ENCODE measurements around the gene MAPK12. TPM values are rescaled to one million over a fixed set of nuclear protein-coding genes. Genes with fewer than 3 reads are reported as not detected.

The MAPK12 gene
- total and polyA plus RNA-seq, 4 donors = 0.83 to 2.8 (median 1.9) TPM

- no peak for DNase-seq (ENCODE audit: low spot score)
- no peak overlapping the region for H3K4me3 ChIP-seq (ENCODE audit: low read depth in 1 of 3, low read length in 3 of 3)
- TF ChIP-seq TAF1 (conservative IDR thresholded peaks at IDR 0.05) (no peak), HNF4A (conservative IDR thresholded peaks at IDR 0.05) (no peak), JUND (IDR thresholded peaks at IDR 0.05) (no peak), GABPA (IDR thresholded peaks at IDR 0.05 in 1 of 2, conservative IDR thresholded peaks at IDR 0.05 in 1 of 2) (no peak), RXRA (IDR thresholded peaks at IDR 0.05) (no peak), SP1 (IDR thresholded peaks at IDR 0.05) (no peak), NR2F2 (IDR thresholded peaks at IDR 0.05) (no peak)
- TF ChIP-seq, protein P1, sequence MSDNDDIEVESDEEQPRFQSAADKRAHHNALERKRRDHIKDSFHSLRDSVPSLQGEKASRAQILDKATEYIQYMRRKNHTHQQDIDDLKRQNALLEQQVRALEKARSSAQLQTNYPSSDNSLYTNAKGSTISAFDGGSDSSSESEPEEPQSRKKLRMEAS (IDR thresholded peaks at IDR 0.05) = no peak
- H3K27ac ChIP-seq (ENCODE audit: low read depth in 1 of 2, low read length in 2 of 2) = no peak overlapping the region
- no peaks in the 10 kb centered on the region for H3K27me3 ChIP-seq (ENCODE audit: control insufficient read depth in 4 of 4, insufficient read depth in 4 of 4, low read length in 3 of 4)
- H3K36me3 ChIP-seq (ENCODE audit: control insufficient read depth in 4 of 4, insufficient read depth in 3 of 4, low read depth in 1 of 4, low read length in 3 of 4) = peaks cover 7 to 52% (median 18%) of the 10 kb centered on the region in 4 donors
- no peaks in the 10 kb centered on the region for H3K4me1 ChIP-seq (ENCODE audit: control insufficient read depth in 4 of 4, insufficient read depth in 4 of 4, low read length in 3 of 4)
- no peaks in the 10 kb centered on the region for H3K9me3 ChIP-seq (ENCODE audit: control insufficient read depth in 4 of 4, low read length in 3 of 4)
- no peak overlapping the region for H3K9ac ChIP-seq (ENCODE audit: low read depth in 1 of 2, low read length in 2 of 2)
- 98% methylated on average over 16 of the region's 16 CpGs for WGBS
Observed at GRCh38 chr22:50229370-50229769, 32.1 kb downstream of the MAPK12 start.

DNA sequence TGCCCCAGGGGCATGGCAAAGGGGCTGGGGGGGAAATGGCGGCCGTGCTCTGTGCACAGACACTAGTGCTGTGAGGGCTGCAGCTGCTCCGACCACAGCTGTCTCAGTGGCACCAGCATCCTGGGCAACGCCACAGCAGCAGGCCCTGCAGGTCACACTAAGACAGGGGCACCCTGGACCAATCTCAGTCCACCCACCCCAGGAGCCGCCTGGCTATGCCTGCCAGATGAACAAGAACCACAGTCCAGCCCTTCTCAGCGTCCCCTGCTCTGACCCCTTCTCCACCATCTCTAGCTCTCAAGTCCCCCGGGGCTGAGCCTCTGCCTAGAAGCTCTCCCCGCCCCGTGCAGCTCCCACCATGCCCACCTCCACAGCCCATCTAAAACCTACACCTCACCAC is 33.1 kb downstream of the MAPK12 start:
- DNase-seq (ENCODE audit: low spot score) = no peak
- Histone ChIP-seq H3K4me1 (ENCODE audit: control insufficient read depth in 4 of 4, insufficient read depth in 4 of 4, low read length in 3 of 4) (no peaks in the 10 kb centered on the region), H3K4me3 (ENCODE audit: low read depth in 1 of 3, low read length in 3 of 3) (no peak overlapping the region), H3K27ac (ENCODE audit: low read depth in 1 of 2, low read length in 2 of 2) (no peak overlapping the region), H3K36me3 (ENCODE audit: control insufficient read depth in 4 of 4, insufficient read depth in 3 of 4, low read depth in 1 of 4, low read length in 3 of 4) (peaks cover 7 to 58% (median 23%) of the 10 kb centered on the region in 4 donors), H3K9ac (ENCODE audit: low read depth in 1 of 2, low read length in 2 of 2) (no peak overlapping the region), H3K27me3 (ENCODE audit: control insufficient read depth in 4 of 4, insufficient read depth in 4 of 4, low read length in 3 of 4) (no peaks in the 10 kb centered on the region), H3K9me3 (ENCODE audit: control insufficient read depth in 4 of 4, low read length in 3 of 4) (no peaks in the 10 kb centered on the region)
- WGBS = 97% methylated on average over 9 of the region's 9 CpGs
- TF ChIP-seq SP1 (IDR thresholded peaks at IDR 0.05) = no peak
- no peak for TF ChIP-seq GABPA (IDR thresholded peaks at IDR 0.05 in 1 of 2, conservative IDR thresholded peaks at IDR 0.05 in 1 of 2)
- TF ChIP-seq, protein P2, sequence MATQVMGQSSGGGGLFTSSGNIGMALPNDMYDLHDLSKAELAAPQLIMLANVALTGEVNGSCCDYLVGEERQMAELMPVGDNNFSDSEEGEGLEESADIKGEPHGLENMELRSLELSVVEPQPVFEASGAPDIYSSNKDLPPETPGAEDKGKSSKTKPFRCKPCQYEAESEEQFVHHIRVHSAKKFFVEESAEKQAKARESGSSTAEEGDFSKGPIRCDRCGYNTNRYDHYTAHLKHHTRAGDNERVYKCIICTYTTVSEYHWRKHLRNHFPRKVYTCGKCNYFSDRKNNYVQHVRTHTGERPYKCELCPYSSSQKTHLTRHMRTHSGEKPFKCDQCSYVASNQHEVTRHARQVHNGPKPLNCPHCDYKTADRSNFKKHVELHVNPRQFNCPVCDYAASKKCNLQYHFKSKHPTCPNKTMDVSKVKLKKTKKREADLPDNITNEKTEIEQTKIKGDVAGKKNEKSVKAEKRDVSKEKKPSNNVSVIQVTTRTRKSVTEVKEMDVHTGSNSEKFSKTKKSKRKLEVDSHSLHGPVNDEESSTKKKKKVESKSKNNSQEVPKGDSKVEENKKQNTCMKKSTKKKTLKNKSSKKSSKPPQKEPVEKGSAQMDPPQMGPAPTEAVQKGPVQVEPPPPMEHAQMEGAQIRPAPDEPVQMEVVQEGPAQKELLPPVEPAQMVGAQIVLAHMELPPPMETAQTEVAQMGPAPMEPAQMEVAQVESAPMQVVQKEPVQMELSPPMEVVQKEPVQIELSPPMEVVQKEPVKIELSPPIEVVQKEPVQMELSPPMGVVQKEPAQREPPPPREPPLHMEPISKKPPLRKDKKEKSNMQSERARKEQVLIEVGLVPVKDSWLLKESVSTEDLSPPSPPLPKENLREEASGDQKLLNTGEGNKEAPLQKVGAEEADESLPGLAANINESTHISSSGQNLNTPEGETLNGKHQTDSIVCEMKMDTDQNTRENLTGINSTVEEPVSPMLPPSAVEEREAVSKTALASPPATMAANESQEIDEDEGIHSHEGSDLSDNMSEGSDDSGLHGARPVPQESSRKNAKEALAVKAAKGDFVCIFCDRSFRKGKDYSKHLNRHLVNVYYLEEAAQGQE (IDR thresholded peaks at IDR 0.05) = no peak
- no peak for TF ChIP-seq YY1 (IDR thresholded peaks at IDR 0.05)

DNA sequence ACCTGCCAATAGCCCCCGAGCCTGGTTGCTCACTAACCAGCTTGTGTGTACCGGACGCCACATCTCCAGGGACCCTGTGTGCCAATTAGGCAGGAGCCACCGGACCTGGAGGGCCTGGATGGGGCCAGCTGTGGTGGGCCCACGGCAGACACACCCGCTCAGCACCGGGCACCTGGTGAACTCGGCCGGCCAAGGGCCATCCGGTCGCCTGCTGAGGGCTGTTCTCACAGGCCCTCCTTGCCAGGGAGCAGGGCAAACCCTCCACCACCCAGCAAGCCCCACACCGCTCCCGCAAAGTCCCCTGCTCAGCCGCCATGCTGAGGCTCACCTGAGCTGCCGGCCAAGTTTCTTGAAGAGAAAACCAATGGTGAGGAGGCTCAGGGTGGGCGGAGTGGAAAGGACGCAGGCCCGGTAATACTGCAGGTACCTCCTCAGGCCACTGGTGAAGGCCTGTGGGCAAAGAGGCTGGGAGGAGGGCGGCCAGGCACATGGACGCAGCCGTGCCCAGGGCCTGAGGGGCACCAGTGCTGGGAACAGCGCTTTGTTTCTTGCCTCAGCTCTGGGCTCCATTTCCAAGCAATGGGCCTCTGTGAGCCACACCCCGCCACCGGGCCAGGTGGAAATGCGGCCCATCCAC is 33.8 kb downstream of the MAPK12 start:
- Histone ChIP-seq H3K9ac (ENCODE audit: low read depth in 1 of 2, low read length in 2 of 2) (no peak overlapping the region), H3K9me3 (ENCODE audit: control insufficient read depth in 4 of 4, low read length in 3 of 4) (no peaks in the 10 kb centered on the region), H3K27ac (ENCODE audit: low read depth in 1 of 2, low read length in 2 of 2) (no peak overlapping the region), H3K36me3 (ENCODE audit: control insufficient read depth in 4 of 4, insufficient read depth in 3 of 4, low read depth in 1 of 4, low read length in 3 of 4) (peaks cover 8 to 59% (median 24%) of the 10 kb centered on the region in 4 donors), H3K4me3 (ENCODE audit: low read depth in 1 of 3, low read length in 3 of 3) (no peak overlapping the region), H3K27me3 (ENCODE audit: control insufficient read depth in 4 of 4, insufficient read depth in 4 of 4, low read length in 3 of 4) (no peaks in the 10 kb centered on the region), H3K4me1 (ENCODE audit: control insufficient read depth in 4 of 4, insufficient read depth in 4 of 4, low read length in 3 of 4) (no peaks in the 10 kb centered on the region)
- TF ChIP-seq YY1 (IDR thresholded peaks at IDR 0.05) (no peak), HNF4G (IDR thresholded peaks at IDR 0.05) (no peak), RAD21 (IDR thresholded peaks at IDR 0.05) (no peak), FOXA1 (IDR thresholded peaks at IDR 0.05) (no peak), JUND (IDR thresholded peaks at IDR 0.05) (no peak), EGR1 (IDR thresholded peaks at IDR 0.05; ENCODE audit: low read depth in 2 of 2) (no peak), FOXA2 (IDR thresholded peaks at IDR 0.05) (no peak), RXRA (IDR thresholded peaks at IDR 0.05) (no peak), SP1 (IDR thresholded peaks at IDR 0.05) (no peak), NR2F2 (IDR thresholded peaks at IDR 0.05) (no peak), HNF4A (conservative IDR thresholded peaks at IDR 0.05) (no peak), GABPA (IDR thresholded peaks at IDR 0.05 in 1 of 2, conservative IDR thresholded peaks at IDR 0.05 in 1 of 2) (no peak)
- TF ChIP-seq, protein P2 (IDR thresholded peaks at IDR 0.05) = no peak
- TF ChIP-seq, protein P1 (IDR thresholded peaks at IDR 0.05) = no peak
- TF ChIP-seq, protein P3, sequence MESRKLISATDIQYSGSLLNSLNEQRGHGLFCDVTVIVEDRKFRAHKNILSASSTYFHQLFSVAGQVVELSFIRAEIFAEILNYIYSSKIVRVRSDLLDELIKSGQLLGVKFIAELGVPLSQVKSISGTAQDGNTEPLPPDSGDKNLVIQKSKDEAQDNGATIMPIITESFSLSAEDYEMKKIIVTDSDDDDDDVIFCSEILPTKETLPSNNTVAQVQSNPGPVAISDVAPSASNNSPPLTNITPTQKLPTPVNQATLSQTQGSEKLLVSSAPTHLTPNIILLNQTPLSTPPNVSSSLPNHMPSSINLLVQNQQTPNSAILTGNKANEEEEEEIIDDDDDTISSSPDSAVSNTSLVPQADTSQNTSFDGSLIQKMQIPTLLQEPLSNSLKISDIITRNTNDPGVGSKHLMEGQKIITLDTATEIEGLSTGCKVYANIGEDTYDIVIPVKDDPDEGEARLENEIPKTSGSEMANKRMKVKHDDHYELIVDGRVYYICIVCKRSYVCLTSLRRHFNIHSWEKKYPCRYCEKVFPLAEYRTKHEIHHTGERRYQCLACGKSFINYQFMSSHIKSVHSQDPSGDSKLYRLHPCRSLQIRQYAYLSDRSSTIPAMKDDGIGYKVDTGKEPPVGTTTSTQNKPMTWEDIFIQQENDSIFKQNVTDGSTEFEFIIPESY (IDR thresholded peaks at IDR 0.05) = no peak
- TF ChIP-seq, protein P4, sequence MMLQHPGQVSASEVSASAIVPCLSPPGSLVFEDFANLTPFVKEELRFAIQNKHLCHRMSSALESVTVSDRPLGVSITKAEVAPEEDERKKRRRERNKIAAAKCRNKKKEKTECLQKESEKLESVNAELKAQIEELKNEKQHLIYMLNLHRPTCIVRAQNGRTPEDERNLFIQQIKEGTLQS (IDR thresholded peaks at IDR 0.05) = no peak
- DNase-seq (ENCODE audit: low spot score) = no peak
- 92% methylated on average over 25 of the region's 25 CpGs for WGBS

Measured in liver (tissue), 9 donors.